Suppressor macrophage (primary cell): ENCODE measurements around the gene LPO.

ENCODE experiments used
- DNase-seq, 4 experiments: peaks; one replicate each; pipeline ENCODE4 v3.0.0-alpha.2; 2020 to 2022

Gene LPO

GRCh38 chr17:58229384-58229783, 9.0 kb upstream of the LPO start:
- DNase-seq: no peak

DNA sequence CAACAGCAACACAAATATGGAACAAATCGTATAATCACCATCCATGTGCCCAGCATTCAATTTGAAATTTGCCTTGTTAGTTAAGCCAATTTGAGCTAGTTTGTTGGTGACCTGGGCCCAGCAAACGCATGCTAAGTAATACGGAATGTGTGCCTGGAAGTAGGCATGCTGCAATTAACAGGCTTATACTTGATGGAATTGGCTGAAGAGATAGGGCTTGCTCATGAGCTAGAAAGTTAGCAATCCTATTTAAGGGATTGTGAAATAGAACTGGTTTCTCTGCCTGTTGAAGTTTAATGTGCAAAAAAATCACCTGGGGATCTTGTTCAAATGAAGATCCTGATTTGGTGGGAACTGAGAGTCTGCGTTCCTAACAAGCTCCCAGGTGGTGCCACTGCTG, 8.5 kb upstream of the LPO start:
- DNase-seq: no peak

DNA sequence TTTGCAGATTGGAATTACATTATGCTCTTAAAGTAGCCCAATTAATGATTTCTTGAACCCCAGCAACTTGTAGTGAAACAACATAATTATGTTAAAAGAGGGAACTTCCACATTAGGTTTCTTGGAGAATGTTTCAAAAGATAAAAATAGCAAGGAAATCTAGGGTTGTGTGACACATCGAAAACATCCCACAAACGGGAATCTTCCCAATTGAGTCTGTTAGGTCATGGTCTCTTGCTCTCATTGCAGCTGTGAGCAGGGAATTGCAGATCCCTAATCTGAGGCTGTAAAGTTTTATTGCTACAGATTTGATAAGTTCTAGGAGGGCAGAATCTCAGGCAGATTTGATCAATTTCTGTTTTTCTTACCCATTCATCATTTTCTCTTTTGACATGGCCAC, 6.7 kb upstream of the LPO start:
- DNase-seq: peak; percentile 45 to 72 (median 56)

DNA sequence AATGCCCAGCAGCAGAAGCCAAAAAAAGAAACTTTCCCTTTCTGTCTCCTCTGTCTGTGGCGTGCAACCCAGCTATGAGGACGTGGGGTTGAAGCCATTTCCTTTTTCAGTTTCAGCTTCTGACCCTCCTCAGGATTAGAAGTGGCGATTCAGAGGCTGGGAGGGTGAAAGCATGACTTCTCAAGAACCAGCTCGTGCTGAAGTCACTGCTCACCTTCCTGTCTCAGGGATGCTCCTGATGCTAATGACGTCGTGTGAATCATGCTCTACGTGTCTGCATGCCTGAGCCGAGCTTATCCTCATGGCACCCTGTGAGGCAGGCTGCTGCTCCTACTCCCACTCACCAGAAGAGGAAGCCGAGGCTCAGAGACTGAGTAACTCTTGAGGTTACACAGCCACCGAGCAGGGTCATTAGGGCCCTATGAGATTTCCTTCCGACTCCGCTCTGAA, 5.7 kb upstream of the LPO start:
- peak; percentile 93 to 99 (median 94) for DNase-seq

DNA sequence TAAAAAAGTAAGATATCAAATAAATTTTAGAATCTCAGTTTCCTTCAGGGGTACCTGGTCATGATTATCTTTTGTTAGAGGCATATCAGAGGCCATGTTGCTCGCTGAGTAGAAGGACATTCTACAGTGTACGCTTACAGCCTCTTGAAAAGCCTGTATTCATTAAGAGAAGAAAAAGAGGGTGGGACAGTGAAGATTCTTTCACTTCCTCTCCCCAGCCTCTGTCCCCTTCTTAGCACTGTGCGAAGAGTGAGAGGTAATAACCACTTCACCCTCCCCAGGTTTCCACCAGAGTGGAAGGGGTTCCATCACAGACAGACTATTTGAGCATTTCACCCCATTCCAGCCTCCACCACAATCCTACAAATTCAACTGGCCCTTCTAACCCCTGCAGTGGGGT, 4.8 kb upstream of the LPO start:
- peak; percentile 24 to 56 (median 42) for DNase-seq

- no peak for DNase-seq
Observed at GRCh38 chr17:58234512-58234911, 3.9 kb upstream of the LPO start.

DNA sequence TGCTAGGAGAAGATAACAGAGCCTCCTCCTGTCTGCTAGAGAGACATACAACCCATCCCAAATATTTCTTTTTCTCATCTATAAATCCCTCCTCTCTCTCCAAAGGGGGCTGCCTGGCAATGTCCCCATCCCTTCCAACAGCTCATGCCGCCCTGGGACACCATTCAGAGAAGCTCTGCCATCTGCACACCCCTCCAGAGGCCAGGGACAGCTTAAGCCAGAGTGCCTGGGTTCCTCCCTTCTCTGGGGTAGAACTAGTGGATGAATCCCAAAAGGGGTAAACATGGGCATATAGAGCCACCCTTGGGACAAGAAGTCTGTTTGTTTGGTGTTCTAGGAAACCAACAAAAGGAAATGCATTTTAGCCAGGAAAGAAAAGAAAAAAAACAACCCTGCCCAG, 2.6 kb upstream of the LPO start:
- no peak for DNase-seq

- no peak for DNase-seq
Observed at GRCh38 chr17:58236394-58236793, 2.0 kb upstream of the LPO start.

GRCh38 chr17:58239987-58240386, 1.6 kb downstream of the LPO start:
- DNase-seq: no peak

- DNase-seq: no peak
Observed at GRCh38 chr17:58242171-58242784, 3.9 kb downstream of the LPO start.

- no peak for DNase-seq
Observed at GRCh38 chr17:58244963-58245362, 6.6 kb downstream of the LPO start.

GRCh38 chr17:58245428-58246103, 7.2 kb downstream of the LPO start:
- no peak for DNase-seq

GRCh38 chr17:58246104-58246740, 7.8 kb downstream of the LPO start:
- DNase-seq: no peak

DNA sequence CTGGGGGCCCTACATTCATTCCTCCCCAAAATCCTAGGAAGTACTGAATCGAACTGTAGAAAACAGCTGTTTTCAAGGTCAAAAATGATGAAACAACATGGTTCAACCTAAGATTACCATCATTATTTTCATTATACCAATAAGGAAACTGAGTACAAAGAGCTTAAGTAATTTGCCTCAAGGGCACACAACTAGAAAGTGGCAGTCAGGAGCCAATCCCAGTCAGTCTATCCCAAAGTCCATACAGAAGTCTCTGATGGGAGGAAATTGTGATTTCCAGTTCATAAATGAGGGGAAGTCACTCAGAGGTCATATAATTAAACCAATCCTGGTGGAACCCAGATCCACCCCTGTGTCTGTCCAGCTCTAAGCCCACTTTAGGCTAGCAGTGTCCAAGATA, 8.4 kb downstream of the LPO start:
- DNase-seq: no peak

DNA sequence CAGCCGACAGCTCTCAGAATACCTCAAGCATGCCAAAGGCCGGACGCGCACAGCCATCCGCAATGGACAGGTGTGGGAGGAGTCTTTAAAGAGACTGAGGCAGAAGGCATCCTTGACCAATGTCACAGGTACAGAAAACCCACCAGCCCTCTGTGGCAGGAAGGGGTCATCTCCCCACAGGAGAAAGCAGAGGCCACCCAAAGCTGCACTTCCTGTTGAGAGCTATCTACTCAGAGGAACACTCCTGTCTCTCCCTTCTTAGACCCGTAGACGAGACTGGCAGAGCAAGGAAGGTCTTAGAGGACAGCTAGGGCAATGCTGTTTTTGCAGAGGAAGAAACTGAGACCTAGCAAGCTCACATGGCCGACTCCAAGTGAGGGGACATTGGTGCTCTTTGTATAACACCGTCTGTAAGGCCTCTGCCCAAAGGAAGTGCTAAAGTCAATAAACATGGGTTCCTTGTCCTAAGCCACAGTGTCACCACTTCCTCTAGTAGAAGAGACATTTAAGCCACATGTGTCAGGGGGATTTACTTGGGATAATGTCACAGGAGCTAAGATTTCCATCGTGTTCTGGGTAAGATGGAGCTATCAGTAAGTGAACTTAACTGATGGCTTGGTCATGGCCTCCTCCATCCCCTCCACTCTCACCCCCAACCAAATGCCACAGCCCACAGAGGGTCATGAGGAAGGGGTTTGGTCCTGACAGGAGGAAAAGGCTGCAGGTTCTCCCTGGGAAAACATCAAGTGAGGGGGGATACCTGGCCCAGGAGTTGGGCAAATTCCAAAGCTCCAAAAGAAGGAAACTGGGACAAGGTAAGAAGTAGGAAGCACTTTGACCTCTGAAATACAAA, 9.4 kb downstream of the LPO start:
- DNase-seq: peak in 3 of 4 experiments; percentile 25 to 48 (median 34)

GRCh38 chr17:58248955-58249269, 10.5 kb downstream of the LPO start:
- no peak for DNase-seq

DNA sequence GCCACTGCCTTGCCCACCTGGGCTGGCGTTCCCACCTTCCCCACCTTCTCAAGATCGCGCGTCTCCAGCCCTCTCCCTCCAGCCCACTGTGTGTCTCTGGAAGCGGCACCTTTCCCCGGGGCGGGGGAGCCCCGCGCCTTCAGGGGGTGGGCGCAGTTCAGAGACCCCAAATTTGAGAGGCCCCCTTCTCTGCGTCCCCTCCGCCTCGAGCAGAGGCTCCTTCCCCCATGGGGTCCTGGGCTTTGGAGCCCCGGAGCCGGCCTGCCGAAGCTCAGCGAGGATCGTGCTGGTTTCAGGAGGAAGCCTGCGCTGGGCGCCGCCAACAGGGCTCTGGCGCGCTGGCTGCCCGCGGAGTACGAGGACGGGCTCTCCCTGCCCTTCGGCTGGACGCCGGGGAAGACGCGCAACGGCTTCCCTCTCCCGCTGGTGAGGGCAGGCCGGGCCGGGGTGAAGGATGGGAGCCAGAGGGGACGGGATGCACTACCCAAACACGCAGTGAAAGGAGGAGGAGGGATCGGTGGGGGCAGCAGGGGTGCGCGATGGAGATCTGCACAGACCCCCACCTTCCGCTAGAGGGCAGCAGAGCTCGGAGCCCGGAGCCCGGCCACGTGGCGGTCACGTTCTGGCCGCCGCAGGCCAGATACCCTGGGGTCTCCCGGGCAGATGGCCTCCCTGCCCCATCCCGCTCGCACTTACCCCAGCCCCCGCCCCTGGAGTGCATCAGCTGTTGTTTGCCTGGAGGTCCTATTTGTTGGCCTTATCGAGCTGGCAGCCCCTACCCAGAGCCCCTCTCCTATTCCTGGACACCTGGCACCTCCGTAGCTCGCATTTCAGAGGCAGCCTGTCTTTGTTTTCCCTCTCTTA, 11.1 kb downstream of the LPO start:
- peak; percentile 63 to 81 (median 78) for DNase-seq

DNA sequence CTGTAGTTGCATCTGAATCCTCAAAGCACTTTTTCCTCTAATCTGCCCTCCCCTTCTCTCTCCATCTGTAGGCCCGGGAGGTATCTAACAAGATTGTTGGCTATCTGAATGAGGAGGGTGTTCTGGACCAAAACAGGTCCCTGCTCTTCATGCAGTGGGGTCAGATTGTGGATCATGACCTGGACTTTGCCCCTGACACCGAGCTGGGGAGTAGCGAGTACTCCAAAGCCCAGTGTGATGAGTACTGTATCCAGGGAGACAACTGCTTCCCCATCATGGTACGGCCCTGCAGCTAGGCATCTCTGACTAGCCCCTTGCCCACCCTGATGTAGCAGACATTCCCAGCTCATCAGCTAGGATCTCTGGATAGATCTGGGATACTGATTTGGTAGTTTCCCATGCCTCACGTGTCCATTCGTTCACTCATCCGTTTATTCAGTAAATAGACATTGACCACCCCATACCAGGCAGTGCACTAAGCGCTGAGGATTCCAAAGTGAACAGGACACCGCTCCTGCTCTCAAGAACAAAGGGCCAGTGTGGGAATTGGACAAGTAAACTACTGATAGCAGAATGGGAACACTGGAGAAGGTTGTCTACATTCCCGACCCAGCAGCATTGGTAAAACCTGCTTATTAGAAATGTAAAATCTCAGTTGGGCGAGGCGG, 12.1 kb downstream of the LPO start:
- no peak for DNase-seq

DNA sequence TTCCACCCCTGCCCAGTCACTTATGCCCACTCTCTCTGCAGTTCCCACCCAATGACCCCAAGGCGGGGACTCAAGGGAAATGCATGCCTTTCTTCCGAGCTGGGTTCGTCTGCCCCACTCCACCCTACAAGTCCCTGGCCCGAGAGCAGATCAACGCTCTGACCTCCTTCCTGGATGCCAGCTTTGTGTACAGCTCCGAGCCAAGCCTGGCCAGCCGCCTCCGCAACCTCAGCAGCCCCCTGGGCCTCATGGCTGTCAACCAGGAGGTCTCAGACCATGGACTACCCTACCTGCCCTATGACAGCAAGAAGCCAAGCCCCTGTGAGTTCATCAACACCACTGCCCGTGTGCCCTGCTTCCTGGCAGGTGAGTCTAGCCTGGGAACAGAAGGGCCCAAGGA, 13.8 kb downstream of the LPO start:
- DNase-seq: no peak

- no peak for DNase-seq
Observed at GRCh38 chr17:58253082-58253481, 14.7 kb downstream of the LPO start.

GRCh38 chr17:58254803-58255202, 16.4 kb downstream of the LPO start:
- DNase-seq: no peak

- no peak for DNase-seq
Observed at GRCh38 chr17:58262149-58262548, 23.8 kb downstream of the LPO start.
